HepG2 (cell line): ENCODE data around the gene POU5F1. TPM values are rescaled to one million over a fixed set of nuclear protein-coding genes. Genes with fewer than 3 reads are reported as not detected.
A peak's percentile ranks its signal among the peaks of the same experiment; 100 is the strongest.

ENCODE experiments used
- ATAC-seq: fragments of 200-7000 bp; cut with Tn5 transposase; 3 replicates; pipeline ENCODE4 v1.9.1; 2020; ENCODE audit warnings: mild to moderate bottlenecking, moderate library complexity
- BruUV-seq: library from RNA; stranded (reverse); fragments of 400-500 nt; replicated peaks from 2 replicates; lab custom pipeline; 2021; lab: Mats Ljungman, UMichigan
- CTCF ChIA-PET: fragments of 300-600 bp; formaldehyde crosslinking; extraction: SDS; loops from one replicate; lab custom pipeline; 2021; ENCODE audit warnings: low total read pairs, inconsistent platforms, low intra/inter-chr PET ratio; lab: Yijun Ruan, JAX
- POLR2A ChIA-PET: fragments of 350-600 bp; sonication (Branson Sonifier 250); formaldehyde crosslinking; loops from one replicate; lab custom pipeline; 2020; ENCODE audit warnings: antibody characterized with exemption, inconsistent platforms; lab: Yijun Ruan, JAX
- DNase-seq: peaks from one replicate; pipeline ENCODE4 v3.0.0-alpha.2; 2015; ENCODE audit warnings: low spot score
- FAIRE-seq: peaks from 3 replicates; lab custom pipeline; 2011; peaks lifted over from hg19 to GRCh38; lab: Jason Lieb, UNC
- H2AFZ ChIP-seq: one replicate; pipeline ENCODE4 v1.6.1; 2011; ENCODE audit warnings: low read length, inconsistent platforms
- H3K27ac ChIP-seq: fragments of 300-600 bp; 3 replicates; pipeline ENCODE4 v1.8.0; 2011; ENCODE audit warnings: mixed run types, mild to moderate bottlenecking, mixed read lengths, low read length, inconsistent platforms; ENCODE audit not compliant: insufficient read depth; ENCODE audit errors: extremely low read length
- H3K27me3 ChIP-seq, 2 experiments: fragments of 200-600 bp in 1 of 2; 2 replicates in 1 of 2; 3 replicates in 1 of 2; pipeline versions ENCODE4 v1.6.0 to v1.8.0; 2011; ENCODE audit warnings: low read length in 2 of 2, mild to moderate bottlenecking in 2 of 2, moderate library complexity in 2 of 2, inconsistent platforms in 1 of 2; ENCODE audit not compliant: insufficient read depth in 2 of 2, control insufficient read depth in 1 of 2
- H3K36me3 ChIP-seq, 2 experiments: fragments of 200-600 bp in 1 of 2; replicated peaks in 1 of 2; 2 replicates in 1 of 2; 3 replicates in 1 of 2; pipeline versions ENCODE4 v1.5.1 to v1.8.0; 2011; ENCODE audit warnings: low read length in 2 of 2, inconsistent platforms in 1 of 2; ENCODE audit not compliant: insufficient read depth in 2 of 2, control insufficient read depth in 1 of 2
- H3K4me1 ChIP-seq: 2 replicates; pipeline ENCODE4 v1.5.1; 2012; ENCODE audit warnings: low read length, inconsistent platforms; ENCODE audit not compliant: insufficient read depth
- H3K4me2 ChIP-seq: 2 replicates; pipeline ENCODE4 v1.6.0; 2011; ENCODE audit warnings: low read depth, low read length, inconsistent platforms
- H3K4me3 ChIP-seq, 3 experiments: fragments of 200-600 bp in 1 of 3; sonication (generic), shearing (Covaris generic) in 1 of 3; replicated peaks in 1 of 3; 2 replicates each; pipeline ENCODE4 v1.5.1; 2011 to 2016; ENCODE audit warnings: low read length in 3 of 3, inconsistent platforms in 2 of 3, low read depth in 2 of 3, mild to moderate bottlenecking in 2 of 3, control low read depth in 1 of 3, mixed read lengths in 1 of 3; ENCODE audit not compliant: insufficient read depth in 1 of 3
- H3K79me2 ChIP-seq: one replicate; pipeline ENCODE4 v1.6.1; 2011; ENCODE audit warnings: low read length, inconsistent platforms; ENCODE audit not compliant: insufficient read depth
- H3K9ac ChIP-seq: 2 replicates; pipeline ENCODE4 v1.6.0; 2011; ENCODE audit warnings: mild to moderate bottlenecking, low read depth, low read length, inconsistent platforms; ENCODE audit not compliant: insufficient read depth
- H3K9me3 ChIP-seq: 2 replicates; pipeline ENCODE4 v1.5.1; 2012; ENCODE audit warnings: mild to moderate bottlenecking, low read length
- H4K20me1 ChIP-seq: 2 replicates; pipeline ENCODE4 v1.6.0; 2011; ENCODE audit warnings: inconsistent platforms, mild to moderate bottlenecking, low read length, moderate library complexity; ENCODE audit not compliant: insufficient read depth
- HNRNPL ChIP-seq: fragments of 200-400 bp; formaldehyde crosslinking; IDR thresholded peaks from 2 replicates; pipeline ENCODE4 v1.6.1; 2017; ENCODE audit warnings: mild to moderate bottlenecking, low read depth, low read length
- MYC ChIP-seq: sonication (generic); formaldehyde crosslinking; IDR thresholded peaks from 2 replicates; pipeline ENCODE4 v1.9.0; 2021; ENCODE audit warnings: missing genetic modification reagents, borderline replicate concordance
- SAP130 ChIP-seq: IDR thresholded peaks from 2 replicates; pipeline ENCODE4 v1.6.1; 2016; ENCODE audit warnings: low read depth
- ZNF251 ChIP-seq: sonication (generic); formaldehyde crosslinking; IDR thresholded peaks from 2 replicates; pipeline ENCODE4 v1.9.0; 2021; ENCODE audit warnings: mild to moderate bottlenecking, missing genetic modification reagents
- ZNF326 ChIP-seq: sonication (generic); formaldehyde crosslinking; IDR thresholded peaks from 2 replicates; pipeline ENCODE4 v1.4.0; 2020; ENCODE audit warnings: missing genetic modification reagents, borderline replicate concordance
- WGBS: methylation state at CpG from one replicate; pipeline ENCODE4 v1.1.6; 2017; ENCODE audit warnings: low lambda C conversion rate; 5-methylcytosine and 5-hydroxymethylcytosine counted together
- in situ Hi-C: cut with HindIII; loops from 2 replicates; pipeline ENCODE4 v1.10.0; 2017; ENCODE audit warnings: low pct_unique_long_range_greater_than_20kb; ENCODE audit not compliant: extremely low pct_ligation_motif_present
- intact Hi-C: fragments of 100-400 bp; cut with micrococcal nuclease; formaldehyde crosslinking; loops from one replicate; pipeline ENCODE4 v1.10.0; 2022; ENCODE audit not compliant: unreplicated experiment
- polyA plus RNA-seq, 8 experiments: library from polyadenylated mRNA; depleted of rRNA in 3 of 8; stranded (reverse) in 7 of 8; unstranded in 1 of 8; fragments of >200 nt; fragmentation: Illumina TruSeq in 4 of 8; extraction: Trizol in 4 of 8; gene quantifications; 2 replicates each; pipeline versions ENCODE4 v1.2.1 to v1.2.3, GENCODE V29; 2011 to 2016; ENCODE audit warnings: low read depth in 4 of 8, missing spikeins in 1 of 8, mixed read lengths in 1 of 8; ENCODE audit not compliant: insufficient read depth in 1 of 8
- total RNA-seq, 5 experiments: library from RNA; depleted of rRNA; stranded (reverse); fragments of >200 nt; fragmentation: Illumina TruSeq; extraction: Trizol; gene quantifications; 2 replicates each; pipeline ENCODE4 v1.2.3, GENCODE V29; 2016; ENCODE audit warnings: low read depth in 1 of 5

POU5F1 gene
- total and polyA plus RNA-seq, 2 of the 13 experiments (the other 11 are each of a cell fraction or from before 2014, with no cell fraction given): 2.5 to 7.2 TPM

- peak; percentile 43 for TF ChIP-seq SAP130
- TF ChIP-seq MYC (CRISPR knock-in tag): peak; percentile 42; the same call in 1 of the 2 replicates
- 0 out of 2 replicates have a peak, but pooled peaks have one; percentile 11 for TF ChIP-seq HNRNPL
Measured at GRCh38 chr6:31122791-31123706, 47.4 kb downstream of the POU5F1 start (continued).

- Histone ChIP-seq H3K9ac (no peak overlapping the region), H3K4me3 (no peak overlapping the region), H3K27ac (no peak overlapping the region), H3K27me3 (peaks cover 4 to 67% of the 10 kb centered on the region in 2 experiments; a peak in 4 of 5 replicates), H3K79me2 (no peaks in the 10 kb centered on the region), H3K9me3 (no peaks in the 10 kb centered on the region), H2AFZ (no peak overlapping the region), H4K20me1 (no peaks in the 10 kb centered on the region), H3K4me2 (no peak overlapping the region), H3K36me3 (no peaks in the 10 kb centered on the region), H3K4me1 (peaks cover 7% of the 10 kb centered on the region)
- WGBS: 36% methylated on average over 7 of the region's 12 CpGs
- ATAC-seq: no peak
- DNase-seq: no peak
- ChIA-PET POLR2A (interaction anchor here (0.5 kb wide), 1 partner anchor 37 kb away, joined by 3 read pairs; the partner anchor contains the start of gene CCHCR1), CTCF (no interaction called here)
- intact Hi-C loops: no loop called here
- in situ Hi-C loops: no loop called here
- TF ChIP-seq ZNF326 (CRISPR knock-in tag) (no peak), ZNF251 (CRISPR knock-in tag) (no peak)
- no peak for FAIRE-seq
- no TSS peak for BruUV-seq
Measured at GRCh38 chr6:31121131-31121790, 49.2 kb downstream of the POU5F1 start.
